Loucy (cell line): ENCODE measurements around the gene SYNPO.

Experiments used
- H2AFZ ChIP-seq: fragments of 200-600 bp; sonication (generic); 2 replicates; pipeline ENCODE4 v1.6.0; 2016; ENCODE audit warnings: antibody characterized with exemption, mild to moderate bottlenecking, low read length, moderate library complexity
- H3F3A ChIP-seq: fragments of 200-600 bp; 2 replicates; pipeline ENCODE4 v1.6.0; 2016; ENCODE audit warnings: antibody characterized with exemption, low read depth, mild to moderate bottlenecking
- H3K27me3 ChIP-seq: fragments of 200-600 bp; sonication (generic); 2 replicates; pipeline ENCODE4 v1.6.1; 2014; ENCODE audit warnings: low read length, mild to moderate bottlenecking; ENCODE audit not compliant: insufficient read depth, poor library complexity, severe bottlenecking
- H3K36me3 ChIP-seq: fragments of 200-600 bp; sonication (generic); 2 replicates; pipeline ENCODE4 v1.6.1; 2016; ENCODE audit warnings: low read length; ENCODE audit not compliant: insufficient read depth
- H3K4me1 ChIP-seq: fragments of 200-600 bp; sonication (generic); 2 replicates; pipeline ENCODE4 v1.5.1; 2014; ENCODE audit warnings: low read length, mild to moderate bottlenecking; ENCODE audit not compliant: insufficient read depth, poor library complexity, severe bottlenecking
- H3K4me2 ChIP-seq: fragments of 200-600 bp; sonication (generic); 2 replicates; pipeline ENCODE4 v1.6.0; 2014; ENCODE audit warnings: antibody characterized with exemption, low read length, low read depth, mild to moderate bottlenecking; ENCODE audit not compliant: poor library complexity, severe bottlenecking
- H3K4me3 ChIP-seq: fragments of 200-600 bp; sonication (generic); 2 replicates; pipeline ENCODE4 v1.5.1; 2014; ENCODE audit warnings: low read length, mild to moderate bottlenecking, mixed read lengths; ENCODE audit not compliant: poor library complexity, severe bottlenecking
- H3K79me2 ChIP-seq: fragments of 200-600 bp; sonication (generic); 2 replicates; pipeline ENCODE4 v1.6.1; 2014; ENCODE audit warnings: low read length; ENCODE audit not compliant: insufficient read depth
- H3K9ac ChIP-seq: fragments of 200-600 bp; sonication (generic); 2 replicates; pipeline ENCODE4 v1.6.0; 2014; ENCODE audit warnings: mild to moderate bottlenecking, low read depth, low read length, moderate library complexity; ENCODE audit not compliant: poor library complexity, severe bottlenecking
- H3K9me2 ChIP-seq: fragments of 200-600 bp; sonication (generic); replicated peaks from 2 replicates; pipeline ENCODE4 v1.6.1; 2016; ENCODE audit warnings: low read depth, low read length, mixed read lengths
- H3K9me3 ChIP-seq: fragments of 200-600 bp; sonication (generic); 2 replicates; pipeline ENCODE4 v1.6.1; 2014; ENCODE audit warnings: mild to moderate bottlenecking, antibody characterized with exemption, low read length, low read depth; ENCODE audit not compliant: insufficient read depth
- H4K20me1 ChIP-seq: fragments of 200-600 bp; sonication (generic); 2 replicates; pipeline ENCODE4 v1.6.0; 2014; ENCODE audit warnings: antibody characterized with exemption, low read length, mild to moderate bottlenecking; ENCODE audit not compliant: insufficient read depth, poor library complexity, severe bottlenecking
- EZH2phosphoT487 ChIP-seq: fragments of 200-600 bp; IDR thresholded peaks from 2 replicates; pipeline ENCODE4 v1.6.1; 2018; ENCODE audit warnings: antibody characterized with exemption, mild to moderate bottlenecking, moderate library complexity, borderline replicate concordance
- TF ChIP-seq, protein P1 (sequence below): fragments of 200-600 bp; sonication (generic); conservative IDR thresholded peaks from 2 replicates; pipeline ENCODE4 v1.5.1; 2014; ENCODE audit warnings: mild to moderate bottlenecking, antibody characterized with exemption, low read length

Gene SYNPO

GRCh38 chr5:150612405-150612804 is 28.1 kb upstream of the SYNPO start:
- Histone ChIP-seq H2AFZ (no peak overlapping the region), H3K9me3 (no peaks in the 10 kb centered on the region), H3K79me2 (no peaks in the 10 kb centered on the region), H4K20me1 (no peaks in the 10 kb centered on the region), H3K4me3 (no peak overlapping the region), H3F3A (no peaks in the 10 kb centered on the region), H3K36me3 (no peaks in the 10 kb centered on the region), H3K4me2 (no peak overlapping the region), H3K27me3 (no peaks in the 10 kb centered on the region), H3K9ac (no peak overlapping the region), H3K9me2 (no peaks in the 10 kb centered on the region), H3K4me1 (no peaks in the 10 kb centered on the region)
- no peak for TF ChIP-seq EZH2phosphoT487
- TF ChIP-seq, protein P1, sequence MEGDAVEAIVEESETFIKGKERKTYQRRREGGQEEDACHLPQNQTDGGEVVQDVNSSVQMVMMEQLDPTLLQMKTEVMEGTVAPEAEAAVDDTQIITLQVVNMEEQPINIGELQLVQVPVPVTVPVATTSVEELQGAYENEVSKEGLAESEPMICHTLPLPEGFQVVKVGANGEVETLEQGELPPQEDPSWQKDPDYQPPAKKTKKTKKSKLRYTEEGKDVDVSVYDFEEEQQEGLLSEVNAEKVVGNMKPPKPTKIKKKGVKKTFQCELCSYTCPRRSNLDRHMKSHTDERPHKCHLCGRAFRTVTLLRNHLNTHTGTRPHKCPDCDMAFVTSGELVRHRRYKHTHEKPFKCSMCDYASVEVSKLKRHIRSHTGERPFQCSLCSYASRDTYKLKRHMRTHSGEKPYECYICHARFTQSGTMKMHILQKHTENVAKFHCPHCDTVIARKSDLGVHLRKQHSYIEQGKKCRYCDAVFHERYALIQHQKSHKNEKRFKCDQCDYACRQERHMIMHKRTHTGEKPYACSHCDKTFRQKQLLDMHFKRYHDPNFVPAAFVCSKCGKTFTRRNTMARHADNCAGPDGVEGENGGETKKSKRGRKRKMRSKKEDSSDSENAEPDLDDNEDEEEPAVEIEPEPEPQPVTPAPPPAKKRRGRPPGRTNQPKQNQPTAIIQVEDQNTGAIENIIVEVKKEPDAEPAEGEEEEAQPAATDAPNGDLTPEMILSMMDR = no peak

DNA sequence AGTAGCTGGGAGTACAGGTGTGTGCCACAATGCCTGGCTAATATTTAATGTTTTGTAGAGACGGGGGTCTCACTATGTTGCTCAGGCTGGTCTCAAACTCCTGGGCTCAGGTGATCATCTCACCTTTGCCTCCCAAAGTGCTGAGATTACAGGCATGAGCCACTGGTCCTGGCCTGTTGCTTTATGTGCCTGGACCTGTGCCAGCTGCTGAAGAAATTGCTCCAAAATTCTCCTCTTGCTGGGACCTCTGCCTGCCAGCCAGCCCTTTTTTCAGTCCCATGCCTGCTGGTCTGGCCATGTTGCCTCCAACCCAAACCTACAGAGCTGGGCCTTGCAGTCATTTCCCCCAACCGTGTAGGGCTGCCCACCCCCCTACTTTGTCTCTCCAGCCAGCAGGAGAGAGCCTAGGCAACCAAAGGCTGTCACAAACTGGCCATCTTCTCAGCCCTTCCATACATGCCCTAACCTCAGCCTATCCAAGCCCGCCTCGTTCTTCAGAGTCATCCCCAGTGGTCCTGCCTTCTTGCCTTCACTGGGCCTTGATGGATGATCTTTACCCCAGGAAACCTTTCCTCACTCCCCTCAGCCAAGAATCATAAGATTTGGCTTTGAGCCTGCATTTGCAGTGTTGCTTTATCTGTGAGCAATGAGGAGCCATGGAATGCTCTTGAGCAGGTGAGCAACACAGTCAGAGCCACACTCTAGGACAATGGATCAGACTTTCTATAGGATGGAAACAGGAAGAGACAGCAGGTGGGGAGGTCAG is 27.4 kb upstream of the SYNPO start:
- no peaks in the 10 kb centered on the region for H3K27me3 ChIP-seq
- no peaks in the 10 kb centered on the region for H3K36me3 ChIP-seq
- H3F3A ChIP-seq = no peaks in the 10 kb centered on the region
- H3K9me3 ChIP-seq = no peaks in the 10 kb centered on the region
- no peak overlapping the region for H3K9ac ChIP-seq
- H3K79me2 ChIP-seq = no peaks in the 10 kb centered on the region
- H4K20me1 ChIP-seq = no peaks in the 10 kb centered on the region
- no peak overlapping the region for H3K4me3 ChIP-seq
- H3K4me1 ChIP-seq = no peaks in the 10 kb centered on the region
- no peak overlapping the region for H2AFZ ChIP-seq
- no peaks in the 10 kb centered on the region for H3K9me2 ChIP-seq
- no peak overlapping the region for H3K4me2 ChIP-seq
- TF ChIP-seq, protein P1 = no peak
- TF ChIP-seq EZH2phosphoT487 = no peak

GRCh38 chr5:150613991-150614660 is 26.3 kb upstream of the SYNPO start:
- no peak overlapping the region for H2AFZ ChIP-seq
- no peak overlapping the region for H3K4me2 ChIP-seq

More at GRCh38 chr5:150613991-150614660, 26.3 kb upstream of the SYNPO start:
- no peaks in the 10 kb centered on the region for H3K27me3 ChIP-seq
- no peak overlapping the region for H3K9ac ChIP-seq
- no peaks in the 10 kb centered on the region for H3K79me2 ChIP-seq
- no peaks in the 10 kb centered on the region for H3K9me3 ChIP-seq
- no peak for TF ChIP-seq EZH2phosphoT487
- TF ChIP-seq, protein P1 = no peak; the same call in 1 of the 2 replicates
- H3K4me1 ChIP-seq = no peaks in the 10 kb centered on the region
- no peaks in the 10 kb centered on the region for H4K20me1 ChIP-seq
- no peaks in the 10 kb centered on the region for H3K36me3 ChIP-seq
- no peaks in the 10 kb centered on the region for H3F3A ChIP-seq
- no peak overlapping the region for H3K4me3 ChIP-seq
- H3K9me2 ChIP-seq = no peaks in the 10 kb centered on the region
